NCI-H510A treated with DMSO at 0.1 percent for 48 hours (cell line): ENCODE measurements around the gene ZNF727.
"Not testable (repeated sequence)": the region's sequence is repeated elsewhere in the genome, so short reads cannot be mapped to it uniquely, and the experiment has no call there.

ENCODE experiments used
- DNase-seq: peaks from one replicate; lab custom pipeline; 2025; lab: John Stamatoyannopoulos, UW

Gene ZNF727

GRCh38 chr7:64045301-64046040 lies at the start of gene ZNF727:
Gene ZNF727 (plus strand): TSS chr7:64045434. CDS start chr7:64045622, 188 bp downstream.
- peak; percentile 14 for DNase-seq

- DNase-seq: no peak
These were observed 46.7 kb upstream of the ZNF727 start, which contains the start of gene ZNF722 for GRCh38 chr7:63998549-63998948. Gene ZNF722 (plus strand): TSS chr7:63998849. CDS start chr7:63998962, 113 bp downstream.

GRCh38 chr7:64015496-64015895 lies 29.7 kb upstream of the ZNF727 start:
- DNase-seq: not testable (repeated sequence)

GRCh38 chr7:64035388-64035787 lies 9.8 kb upstream of the ZNF727 start:
- no peak for DNase-seq

- DNase-seq: no peak
These were observed 8.1 kb upstream of the ZNF727 start for GRCh38 chr7:64037095-64037494.

DNA sequence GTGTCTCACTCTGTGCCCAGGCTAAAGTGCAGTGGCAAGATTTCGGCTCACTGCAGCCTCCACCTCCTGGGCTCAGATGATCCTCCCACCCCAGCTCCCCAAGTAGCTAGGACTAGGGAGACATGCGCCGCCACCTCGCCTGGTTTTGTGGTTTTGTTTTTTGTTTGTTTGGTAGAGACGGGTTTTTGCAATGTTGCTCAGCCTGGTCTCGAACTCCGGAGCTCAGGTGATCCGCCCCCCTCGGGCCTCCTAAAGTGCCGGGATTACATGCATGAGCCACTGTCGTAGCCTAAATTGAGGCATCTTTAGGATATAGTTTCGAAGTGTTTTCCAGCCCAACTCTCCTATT lies 781 bp downstream of the ZNF727 start:
- DNase-seq: no peak

DNA sequence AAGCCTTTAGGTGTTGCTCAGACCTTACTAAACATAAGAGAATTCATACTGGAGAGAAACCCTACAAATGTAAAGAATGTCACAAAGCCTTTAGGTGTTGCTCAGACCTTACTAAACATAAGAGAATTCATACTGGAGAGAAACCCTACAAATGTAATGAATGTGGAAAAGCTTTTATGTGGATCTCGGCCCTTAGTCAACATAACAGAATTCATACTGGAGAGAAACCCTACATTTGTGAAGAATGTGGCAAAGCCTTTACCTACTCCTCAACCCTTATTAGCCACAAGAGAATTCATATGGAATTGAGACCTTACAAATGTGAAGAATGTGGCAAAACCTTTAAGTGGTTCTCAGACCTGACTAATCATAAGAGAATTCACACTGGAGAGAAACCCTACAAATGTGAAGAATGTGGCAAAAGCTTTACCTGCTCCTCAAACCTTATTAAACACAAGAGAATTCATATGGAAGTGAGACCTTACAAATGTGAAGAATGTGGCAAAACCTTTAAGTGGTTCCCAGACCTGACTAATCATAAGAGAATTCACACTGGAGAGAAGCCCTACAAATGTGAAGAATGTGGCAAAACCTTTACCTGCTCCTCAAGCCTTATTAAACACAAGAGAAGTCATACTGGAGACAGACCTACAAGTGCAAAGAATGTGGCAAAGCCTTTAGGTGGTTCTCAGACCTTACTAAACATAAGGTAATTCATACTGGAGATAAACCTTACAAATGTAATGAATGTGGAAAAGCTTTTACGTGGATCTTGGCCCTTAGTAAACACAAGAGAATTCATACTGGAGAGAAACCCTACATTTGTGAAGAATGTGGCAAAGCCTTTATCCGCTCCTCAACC lies 32.8 kb downstream of the ZNF727 start:
- DNase-seq: not testable (repeated sequence)

DNA sequence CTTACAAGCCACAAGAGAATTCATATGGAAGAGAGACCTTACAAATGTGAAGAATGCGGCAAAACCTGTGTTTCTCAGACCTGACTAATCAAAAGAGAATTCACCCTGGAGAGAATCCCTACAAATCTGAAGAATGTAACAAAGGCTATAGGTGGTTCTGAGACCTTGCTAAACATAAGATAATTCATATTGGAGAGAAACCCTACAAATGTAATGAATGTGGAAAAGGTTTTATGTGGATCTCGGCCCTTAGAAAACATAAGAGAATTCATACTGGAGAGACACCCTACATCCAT lies 33.4 kb downstream of the ZNF727 start:
- DNase-seq: no peak

DNA sequence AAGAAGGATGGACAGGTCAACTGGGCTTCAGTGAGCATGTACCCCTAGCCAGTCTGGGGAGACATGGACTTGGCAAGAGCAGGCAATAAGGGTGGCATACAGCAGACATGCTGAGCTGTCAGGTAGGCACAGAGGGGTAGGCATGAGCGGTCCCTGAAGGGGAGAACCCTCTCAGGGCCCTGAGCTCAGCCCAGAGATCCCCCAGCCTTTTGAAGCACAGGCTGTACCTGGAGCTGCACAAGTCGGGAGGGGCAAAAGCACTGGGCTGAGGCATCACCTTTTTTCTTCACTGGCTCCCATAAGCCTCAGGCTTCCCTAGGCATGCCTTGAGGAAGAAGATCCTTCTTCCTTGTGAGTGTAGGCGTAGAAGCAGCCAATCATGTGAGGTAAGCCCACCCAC lies 42.3 kb downstream of the ZNF727 start:
- DNase-seq: no peak

DNA sequence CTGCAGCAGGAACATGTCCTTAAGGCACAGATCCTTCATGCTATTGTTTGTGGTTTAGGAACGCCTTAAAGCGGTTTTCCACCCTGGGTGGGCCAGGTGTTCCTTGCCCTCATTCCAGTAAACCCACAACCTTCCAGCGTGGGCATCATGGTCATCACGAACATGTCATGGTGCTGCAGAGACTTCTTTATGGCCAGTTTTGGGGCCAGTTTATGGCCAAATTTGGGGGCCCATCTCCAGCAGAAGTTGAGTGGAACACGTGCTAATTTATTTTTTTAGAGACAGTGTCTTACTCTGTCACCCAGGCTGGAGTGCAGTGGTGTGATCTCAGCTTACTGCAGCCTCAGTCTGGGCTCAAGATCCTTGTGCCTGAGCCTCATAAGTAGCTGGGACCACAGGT lies 43.6 kb downstream of the ZNF727 start:
- DNase-seq: not testable (repeated sequence)
